ENCODE measurements around the gene RNASE7.
"Not testable (repeated sequence)": the region's sequence is repeated elsewhere in the genome, so short reads cannot be mapped to it uniquely, and the experiment has no call there.

DNA sequence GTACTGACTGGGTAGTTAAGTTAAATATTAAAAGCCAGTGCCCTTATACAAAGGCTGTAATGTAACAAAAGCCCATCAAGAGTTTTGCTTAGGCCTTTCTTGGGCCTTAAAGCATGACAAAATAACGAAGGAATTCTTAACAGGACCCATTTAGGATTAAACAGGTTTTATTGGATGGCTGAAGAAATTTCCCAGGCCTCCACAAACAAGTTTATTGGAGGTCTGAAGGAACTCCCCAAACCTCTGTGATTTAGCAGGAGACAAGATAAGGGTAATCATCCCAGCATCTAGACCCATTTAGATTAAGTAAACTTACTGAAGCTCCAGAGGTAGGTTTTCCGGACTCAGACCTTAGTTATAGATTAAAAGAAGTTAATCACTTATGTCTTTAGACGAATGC is 32.4 kb upstream of the RNASE7 start:
- TF ChIP-seq, protein P1, sequence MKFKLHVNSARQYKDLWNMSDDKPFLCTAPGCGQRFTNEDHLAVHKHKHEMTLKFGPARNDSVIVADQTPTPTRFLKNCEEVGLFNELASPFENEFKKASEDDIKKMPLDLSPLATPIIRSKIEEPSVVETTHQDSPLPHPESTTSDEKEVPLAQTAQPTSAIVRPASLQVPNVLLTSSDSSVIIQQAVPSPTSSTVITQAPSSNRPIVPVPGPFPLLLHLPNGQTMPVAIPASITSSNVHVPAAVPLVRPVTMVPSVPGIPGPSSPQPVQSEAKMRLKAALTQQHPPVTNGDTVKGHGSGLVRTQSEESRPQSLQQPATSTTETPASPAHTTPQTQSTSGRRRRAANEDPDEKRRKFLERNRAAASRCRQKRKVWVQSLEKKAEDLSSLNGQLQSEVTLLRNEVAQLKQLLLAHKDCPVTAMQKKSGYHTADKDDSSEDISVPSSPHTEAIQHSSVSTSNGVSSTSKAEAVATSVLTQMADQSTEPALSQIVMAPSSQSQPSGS (tag by site-specific recombination; IDR thresholded peaks at IDR 0.05; ENCODE audit: low read depth), result not testable (repeated sequence)
- not testable (repeated sequence) for TF ChIP-seq ZNF184 (tag by site-specific recombination; IDR thresholded peaks at IDR 0.05); REST (tag by site-specific recombination; IDR thresholded peaks at IDR 0.05); ZNF791 (tag by site-specific recombination; IDR thresholded peaks at IDR 0.05); ZNF155 (tag by site-specific recombination; IDR thresholded peaks at IDR 0.05); ZNF311 (tag by site-specific recombination; IDR thresholded peaks at IDR 0.05; ENCODE audit: borderline replicate concordance); ZNF701 (tag by site-specific recombination; IDR thresholded peaks at IDR 0.05); MYNN (tag by site-specific recombination; IDR thresholded peaks at IDR 0.05; ENCODE audit: borderline replicate concordance)
- TF ChIP-seq, protein P2, sequence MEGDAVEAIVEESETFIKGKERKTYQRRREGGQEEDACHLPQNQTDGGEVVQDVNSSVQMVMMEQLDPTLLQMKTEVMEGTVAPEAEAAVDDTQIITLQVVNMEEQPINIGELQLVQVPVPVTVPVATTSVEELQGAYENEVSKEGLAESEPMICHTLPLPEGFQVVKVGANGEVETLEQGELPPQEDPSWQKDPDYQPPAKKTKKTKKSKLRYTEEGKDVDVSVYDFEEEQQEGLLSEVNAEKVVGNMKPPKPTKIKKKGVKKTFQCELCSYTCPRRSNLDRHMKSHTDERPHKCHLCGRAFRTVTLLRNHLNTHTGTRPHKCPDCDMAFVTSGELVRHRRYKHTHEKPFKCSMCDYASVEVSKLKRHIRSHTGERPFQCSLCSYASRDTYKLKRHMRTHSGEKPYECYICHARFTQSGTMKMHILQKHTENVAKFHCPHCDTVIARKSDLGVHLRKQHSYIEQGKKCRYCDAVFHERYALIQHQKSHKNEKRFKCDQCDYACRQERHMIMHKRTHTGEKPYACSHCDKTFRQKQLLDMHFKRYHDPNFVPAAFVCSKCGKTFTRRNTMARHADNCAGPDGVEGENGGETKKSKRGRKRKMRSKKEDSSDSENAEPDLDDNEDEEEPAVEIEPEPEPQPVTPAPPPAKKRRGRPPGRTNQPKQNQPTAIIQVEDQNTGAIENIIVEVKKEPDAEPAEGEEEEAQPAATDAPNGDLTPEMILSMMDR (tag by site-specific recombination; IDR thresholded peaks at IDR 0.05), result not testable (repeated sequence)
- TF ChIP-seq, protein P3, sequence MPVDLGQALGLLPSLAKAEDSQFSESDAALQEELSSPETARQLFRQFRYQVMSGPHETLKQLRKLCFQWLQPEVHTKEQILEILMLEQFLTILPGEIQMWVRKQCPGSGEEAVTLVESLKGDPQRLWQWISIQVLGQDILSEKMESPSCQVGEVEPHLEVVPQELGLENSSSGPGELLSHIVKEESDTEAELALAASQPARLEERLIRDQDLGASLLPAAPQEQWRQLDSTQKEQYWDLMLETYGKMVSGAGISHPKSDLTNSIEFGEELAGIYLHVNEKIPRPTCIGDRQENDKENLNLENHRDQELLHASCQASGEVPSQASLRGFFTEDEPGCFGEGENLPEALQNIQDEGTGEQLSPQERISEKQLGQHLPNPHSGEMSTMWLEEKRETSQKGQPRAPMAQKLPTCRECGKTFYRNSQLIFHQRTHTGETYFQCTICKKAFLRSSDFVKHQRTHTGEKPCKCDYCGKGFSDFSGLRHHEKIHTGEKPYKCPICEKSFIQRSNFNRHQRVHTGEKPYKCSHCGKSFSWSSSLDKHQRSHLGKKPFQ (tag by site-specific recombination; IDR thresholded peaks at IDR 0.05), result not testable (repeated sequence)

All from HEK293 (cell line).